ENCODE measurements around the gene DCP1B.

GRCh38 chr12:1915082-1915968 is 88.9 kb downstream of the DCP1B start:
- TF ChIP-seq YY1 (IDR thresholded peaks at IDR 0.05) (no peak), CTCF (IDR thresholded peaks at IDR 0.05; ENCODE audit: low read depth, low read length, missing input control) (no peak), SP1 (IDR thresholded peaks at IDR 0.05) (no peak), EGR1 (IDR thresholded peaks at IDR 0.05; ENCODE audit: low read depth in 2 of 2) (no peak), REST (IDR thresholded peaks at IDR 0.05) (no peak)
- TF ChIP-seq, protein P1, sequence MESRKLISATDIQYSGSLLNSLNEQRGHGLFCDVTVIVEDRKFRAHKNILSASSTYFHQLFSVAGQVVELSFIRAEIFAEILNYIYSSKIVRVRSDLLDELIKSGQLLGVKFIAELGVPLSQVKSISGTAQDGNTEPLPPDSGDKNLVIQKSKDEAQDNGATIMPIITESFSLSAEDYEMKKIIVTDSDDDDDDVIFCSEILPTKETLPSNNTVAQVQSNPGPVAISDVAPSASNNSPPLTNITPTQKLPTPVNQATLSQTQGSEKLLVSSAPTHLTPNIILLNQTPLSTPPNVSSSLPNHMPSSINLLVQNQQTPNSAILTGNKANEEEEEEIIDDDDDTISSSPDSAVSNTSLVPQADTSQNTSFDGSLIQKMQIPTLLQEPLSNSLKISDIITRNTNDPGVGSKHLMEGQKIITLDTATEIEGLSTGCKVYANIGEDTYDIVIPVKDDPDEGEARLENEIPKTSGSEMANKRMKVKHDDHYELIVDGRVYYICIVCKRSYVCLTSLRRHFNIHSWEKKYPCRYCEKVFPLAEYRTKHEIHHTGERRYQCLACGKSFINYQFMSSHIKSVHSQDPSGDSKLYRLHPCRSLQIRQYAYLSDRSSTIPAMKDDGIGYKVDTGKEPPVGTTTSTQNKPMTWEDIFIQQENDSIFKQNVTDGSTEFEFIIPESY (IDR thresholded peaks at IDR 0.05) = no peak
